Stimulated activated CD4-positive, alpha-beta T cell treated with anti-CD3 and anti-CD28 coated beads, Interleukin-15, amount 100 ng/mL, for 1 hour (primary cell): Measurements from ENCODE around the gene AKNAD1.
"Not testable (repeated sequence)": the region's sequence is repeated elsewhere in the genome, so short reads cannot be mapped to it uniquely, and the experiment has no call there.

ENCODE experiments used
- DNase-seq, 2 donors: peaks; one replicate each; pipeline ENCODE4 v3.0.0-alpha.2; 2020; ENCODE audit warnings: low read depth in 1 of 2, low spot score in 1 of 2

Gene AKNAD1, protein sequence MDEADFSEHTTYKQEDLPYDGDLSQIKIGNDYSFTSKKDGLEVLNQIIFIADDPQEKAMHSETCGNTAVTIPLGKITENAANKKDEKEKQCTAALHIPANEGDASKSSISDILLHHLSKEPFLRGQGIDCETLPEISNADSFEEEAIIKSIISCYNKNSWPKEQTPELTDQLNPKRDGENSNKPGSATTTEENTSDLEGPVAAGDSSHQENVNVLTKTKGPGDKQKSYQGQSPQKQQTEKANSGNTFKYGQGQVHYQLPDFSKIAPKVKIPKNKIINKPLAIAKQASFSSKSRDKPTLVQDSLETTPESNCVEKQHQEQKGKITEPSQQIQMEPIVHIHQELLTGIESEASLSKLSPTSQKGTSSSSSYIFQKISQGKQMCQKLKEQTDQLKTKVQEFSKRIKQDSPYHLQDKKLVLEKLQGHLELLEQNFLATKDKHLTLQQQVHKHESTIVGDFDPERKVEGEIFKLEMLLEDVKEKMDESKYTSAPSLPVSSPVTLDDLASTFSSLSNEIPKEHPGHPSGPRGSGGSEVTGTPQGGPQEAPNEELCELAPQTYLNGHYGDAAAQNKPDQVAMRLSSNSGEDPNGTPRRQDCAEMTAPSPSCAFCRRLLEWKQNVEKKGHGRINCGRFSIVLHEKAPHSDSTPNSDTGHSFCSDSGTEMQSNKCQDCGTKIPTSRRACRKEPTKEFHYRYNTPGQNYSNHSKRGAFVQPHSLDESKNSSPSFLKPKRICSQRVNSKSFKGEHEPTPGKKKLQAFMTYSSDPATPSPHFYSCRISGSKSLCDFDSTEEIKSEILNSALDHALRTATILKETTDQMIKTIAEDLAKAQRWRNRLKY

DNA sequence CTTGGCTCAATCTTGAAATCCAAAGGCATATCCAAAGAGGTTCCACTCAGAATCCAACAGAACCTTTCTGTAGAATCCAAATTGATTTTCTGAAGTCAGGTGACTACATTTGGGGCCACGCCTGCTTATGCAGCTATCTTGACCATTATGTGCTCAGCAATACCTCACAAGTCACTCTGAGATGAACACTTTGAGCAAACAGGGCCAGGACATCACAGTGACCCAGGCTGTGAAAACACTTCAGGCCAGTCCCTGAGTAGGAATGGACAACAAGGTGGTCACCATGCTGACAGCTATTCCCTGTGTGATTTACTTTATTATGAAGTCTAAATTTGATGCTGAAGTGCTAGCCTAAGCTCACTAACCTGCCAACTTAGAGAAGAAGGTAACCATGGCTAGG lies at the start of gene AKNAD1:
Gene AKNAD1, minus strand, starts transcription at position 101 of the 400 bp plus-strand sequence. CDS start 4,430 bp downstream, outside the sequence.
- DNase-seq = no peak

DNA sequence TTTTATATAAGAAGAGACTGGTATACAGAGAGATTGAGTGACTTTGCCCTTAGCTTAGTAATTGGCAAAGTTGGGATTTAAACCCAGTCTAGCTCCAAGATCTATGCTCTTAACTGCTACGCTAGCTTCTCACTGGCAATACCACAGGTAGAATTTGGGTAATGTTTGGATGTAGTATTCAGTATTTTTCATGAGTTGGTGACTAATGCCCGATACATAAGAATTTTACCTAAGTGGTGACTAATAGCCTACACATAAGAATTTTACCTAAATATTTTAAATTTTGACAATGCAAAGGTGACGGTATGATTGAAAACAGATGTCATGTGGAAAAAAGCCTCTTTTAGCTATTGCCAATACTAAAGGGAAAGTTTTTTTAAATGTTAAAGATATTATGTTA lies 44.2 kb upstream of the AKNAD1 start:
- DNase-seq = no peak

DNA sequence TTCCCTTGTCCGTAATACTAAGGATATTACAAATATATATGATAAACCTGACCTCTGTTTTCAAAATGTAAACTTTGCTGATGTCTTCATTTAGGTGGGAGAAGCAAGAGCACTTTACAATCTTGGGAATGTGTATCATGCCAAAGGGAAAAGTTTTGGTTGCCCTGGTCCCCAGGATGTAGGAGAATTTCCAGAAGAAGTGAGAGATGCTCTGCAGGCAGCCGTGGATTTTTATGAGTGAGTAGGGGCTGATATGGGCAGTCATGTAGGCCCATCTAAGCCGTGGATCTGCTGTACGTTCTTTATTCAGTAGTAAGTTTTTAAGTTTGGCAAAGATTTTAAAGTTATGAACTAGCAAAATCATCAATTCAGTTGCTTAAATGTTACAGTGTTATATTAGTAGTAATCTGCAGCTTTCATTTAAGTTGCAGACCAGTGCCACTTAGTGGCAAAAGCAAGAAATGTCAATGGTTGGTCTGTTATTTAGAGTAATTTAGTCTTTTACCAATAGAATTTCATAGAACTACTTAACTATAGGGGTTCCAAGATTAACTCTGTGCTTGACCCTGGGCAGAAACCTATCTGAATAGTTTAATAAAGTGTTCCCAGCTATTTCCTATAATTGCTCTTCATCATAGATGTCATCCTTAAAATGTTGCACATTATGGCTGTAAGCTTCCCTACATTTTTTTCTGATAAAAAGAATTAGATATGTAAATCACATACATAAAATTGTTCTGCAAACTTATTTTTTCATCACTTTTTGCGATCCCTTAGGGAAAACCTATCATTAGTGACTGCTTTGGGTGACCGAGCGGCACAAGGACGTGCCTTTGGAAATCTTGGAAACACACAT lies 41.2 kb upstream of the AKNAD1 start:
- DNase-seq = no peak

DNA sequence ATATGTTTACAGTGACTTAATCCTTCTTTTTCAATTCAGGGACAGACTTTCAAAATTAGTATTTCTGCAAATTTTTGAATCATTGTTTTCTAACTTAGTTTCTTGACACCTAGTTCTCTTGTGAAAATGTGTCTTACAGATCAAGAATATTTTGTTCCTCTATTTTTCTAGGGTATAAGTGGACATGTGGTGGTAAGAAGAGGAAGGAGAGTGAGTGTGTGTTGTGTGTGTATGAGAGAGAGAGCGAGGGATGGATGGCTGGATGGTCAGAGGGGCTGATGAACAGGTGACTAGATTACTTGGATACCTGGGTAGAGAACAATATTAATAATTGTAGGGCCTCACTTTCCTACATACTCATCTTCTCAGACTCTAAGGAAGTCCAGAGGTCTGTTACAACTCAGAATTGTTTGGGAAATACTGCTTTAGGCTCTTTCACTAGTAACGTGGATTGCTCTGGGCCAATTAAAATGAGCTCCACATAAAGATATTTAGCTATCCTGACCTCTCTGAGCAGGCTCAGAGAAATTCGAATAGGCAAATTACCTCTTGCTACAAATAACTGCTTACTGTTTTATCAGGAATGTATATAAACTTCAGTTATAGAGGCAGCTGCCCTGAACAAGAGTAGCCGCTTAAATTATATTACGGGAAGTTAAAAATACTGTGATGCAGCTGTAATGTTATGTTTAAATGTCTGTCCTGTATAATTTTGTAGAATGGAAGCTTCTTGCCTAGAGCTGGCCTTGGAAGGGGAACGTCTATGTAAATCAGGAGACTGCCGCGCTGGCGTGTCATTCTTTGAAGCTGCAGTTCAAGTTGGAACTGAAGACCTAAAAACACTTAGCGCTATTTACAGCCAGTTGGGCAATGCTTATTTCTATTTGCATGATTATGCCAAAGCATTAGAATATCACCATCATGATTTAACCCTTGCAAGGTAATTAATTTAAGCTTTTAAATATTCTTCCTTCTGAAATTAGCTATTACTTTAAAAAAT lies 39.6 kb upstream of the AKNAD1 start:
- DNase-seq = no peak

DNA sequence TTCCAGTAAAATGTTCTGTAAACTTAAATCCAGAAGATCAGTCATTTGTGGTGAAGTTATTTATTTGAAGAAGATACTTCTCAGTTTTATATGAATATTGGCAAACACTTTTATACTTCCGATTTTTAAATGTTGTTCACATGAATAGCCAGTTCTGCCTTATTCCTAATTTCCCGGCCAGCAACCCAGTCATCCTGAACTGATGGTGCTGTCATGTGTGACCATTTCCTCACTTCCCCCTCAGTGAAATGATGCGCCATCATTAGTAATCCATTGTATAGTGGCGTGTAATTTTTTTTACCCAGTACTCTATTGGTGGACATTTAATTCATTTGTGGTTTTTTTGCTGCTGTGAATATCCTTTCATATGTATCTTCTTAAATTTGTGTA lies 36.2 kb upstream of the AKNAD1 start:
- DNase-seq = no peak

DNA sequence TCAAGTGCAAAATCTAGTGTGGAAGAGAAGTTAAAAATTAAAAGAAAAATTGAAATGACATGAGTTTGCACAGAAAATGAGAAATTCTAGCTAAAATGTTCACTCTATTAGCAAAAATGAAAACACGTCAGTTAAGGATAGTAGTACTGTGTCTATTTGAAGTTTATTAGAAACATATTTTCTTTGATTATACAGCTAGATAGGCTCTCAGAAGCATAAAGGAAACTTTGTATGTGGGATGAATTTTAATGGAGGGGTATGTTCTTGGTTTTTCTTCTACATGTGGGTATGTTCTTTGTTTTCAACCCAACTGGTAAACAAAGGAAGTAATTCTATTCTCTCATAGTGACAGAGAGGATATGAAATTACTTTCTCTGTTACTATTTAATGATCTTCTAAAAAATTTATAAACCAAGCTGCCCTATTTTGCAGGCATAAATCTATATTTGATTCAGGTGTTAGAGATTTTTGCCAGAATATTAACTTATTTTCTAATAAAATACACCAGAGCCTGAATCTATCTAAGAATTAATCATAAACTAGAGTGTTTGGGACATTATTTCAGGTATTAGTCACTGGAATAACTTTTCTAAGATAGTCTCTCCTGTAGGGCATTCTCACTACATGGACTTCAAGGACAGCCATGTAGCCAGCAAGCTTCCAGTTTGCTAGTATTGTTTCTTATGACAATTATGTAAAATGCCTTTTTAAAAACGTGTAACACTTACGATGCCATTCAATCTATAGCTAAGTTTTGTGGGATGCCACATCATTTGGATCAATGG lies 35.7 kb upstream of the AKNAD1 start:
- no peak for DNase-seq

DNA sequence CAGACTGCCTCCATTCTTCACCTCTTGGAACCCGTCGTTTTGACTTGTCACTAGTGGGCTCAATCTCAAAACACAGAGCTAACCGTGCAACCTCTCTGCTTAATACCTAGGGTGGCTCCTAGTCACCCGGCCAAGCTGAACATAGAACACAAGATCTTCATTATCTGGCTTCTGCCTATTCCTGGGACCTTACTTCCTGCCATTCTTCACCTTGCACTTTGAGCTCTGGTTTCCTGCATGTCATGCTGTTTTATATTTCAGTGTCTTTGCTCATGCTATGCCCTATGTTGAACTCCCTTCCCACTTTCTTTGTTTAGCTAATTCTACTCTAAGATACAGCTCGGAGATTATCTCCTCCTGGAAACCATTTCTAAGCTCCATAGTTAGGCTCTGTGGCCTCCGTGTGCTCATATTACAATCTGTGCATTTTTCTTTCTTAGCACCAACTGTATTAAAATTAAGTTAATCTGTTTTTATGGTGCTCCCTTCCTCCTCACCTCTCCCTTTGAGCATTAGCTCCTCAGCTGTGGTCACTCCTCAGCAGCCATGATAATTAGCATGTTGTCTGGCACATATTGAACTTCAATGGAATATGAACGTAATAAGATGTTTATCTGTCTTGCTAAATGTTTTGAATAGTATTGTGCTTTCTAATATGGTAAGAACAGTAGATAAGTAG lies 33.0 kb upstream of the AKNAD1 start:
- no peak for DNase-seq

DNA sequence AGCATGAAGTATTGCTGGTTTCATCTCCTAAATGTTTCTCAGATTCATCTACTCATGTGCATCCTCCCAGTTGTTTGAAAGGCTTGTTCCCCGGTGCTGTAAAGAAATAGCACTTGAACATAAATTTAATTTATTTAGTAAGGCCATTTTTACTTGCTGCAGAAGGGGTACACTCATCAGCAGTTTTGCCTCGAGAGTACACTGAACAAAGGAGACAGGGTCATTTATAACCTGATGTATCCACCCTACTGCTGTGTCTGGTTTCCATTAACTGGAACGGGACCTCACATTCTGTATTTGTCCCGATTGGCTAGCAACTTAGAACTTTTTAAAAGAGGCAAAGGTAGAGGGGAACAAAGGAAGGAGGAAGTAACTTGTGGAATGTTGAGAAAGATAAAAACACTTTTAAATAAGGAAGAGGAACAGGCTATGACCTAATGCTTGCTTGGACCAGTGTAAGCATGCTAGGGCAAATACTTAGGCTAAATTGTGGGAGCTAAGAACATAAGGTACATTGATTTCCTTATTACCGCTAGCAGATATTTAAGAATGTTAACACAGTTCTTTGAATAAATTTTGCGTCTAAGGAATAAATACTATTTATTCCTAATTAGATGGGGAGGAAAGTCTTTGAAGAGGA lies 32.2 kb upstream of the AKNAD1 start:
- not testable (repeated sequence) for DNase-seq

DNA sequence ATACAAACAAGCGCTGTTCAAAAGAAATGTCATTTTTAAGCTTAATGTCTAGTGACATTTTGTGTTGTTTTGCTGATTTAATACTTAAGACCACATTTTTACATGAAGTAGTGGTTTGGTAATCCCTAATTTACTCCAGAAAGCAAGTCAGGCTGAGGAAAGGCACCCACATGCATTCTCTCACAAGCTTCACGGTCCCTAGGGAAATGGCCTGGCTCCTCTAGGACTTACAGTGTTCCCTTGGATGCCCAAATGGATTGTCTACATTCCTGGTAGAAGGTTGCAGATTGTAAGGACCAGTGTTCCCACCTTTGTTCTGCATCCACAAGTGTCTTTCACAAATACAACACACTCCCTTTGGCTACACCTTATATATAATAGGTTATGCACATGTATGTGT lies 29.4 kb upstream of the AKNAD1 start:
- DNase-seq = no peak

DNA sequence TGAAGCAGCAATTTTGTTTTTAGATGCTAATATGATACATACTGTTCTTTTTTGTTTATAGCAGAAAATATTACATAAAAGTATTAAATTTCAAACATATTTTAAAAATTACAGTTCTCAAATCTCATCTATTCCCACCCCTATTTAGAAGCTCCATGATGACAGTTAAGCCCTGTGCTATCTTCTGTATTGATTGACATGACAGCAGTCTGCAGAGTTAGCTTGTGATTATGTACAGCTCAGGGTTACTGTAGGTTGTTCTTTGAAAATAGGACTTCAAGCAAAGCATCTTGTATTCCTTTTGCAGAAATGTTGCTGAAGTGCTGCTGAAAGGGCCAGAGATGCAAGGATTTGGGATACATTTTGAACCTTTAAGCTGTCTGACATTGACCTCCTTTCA lies 28.1 kb upstream of the AKNAD1 start:
- no peak for DNase-seq

DNA sequence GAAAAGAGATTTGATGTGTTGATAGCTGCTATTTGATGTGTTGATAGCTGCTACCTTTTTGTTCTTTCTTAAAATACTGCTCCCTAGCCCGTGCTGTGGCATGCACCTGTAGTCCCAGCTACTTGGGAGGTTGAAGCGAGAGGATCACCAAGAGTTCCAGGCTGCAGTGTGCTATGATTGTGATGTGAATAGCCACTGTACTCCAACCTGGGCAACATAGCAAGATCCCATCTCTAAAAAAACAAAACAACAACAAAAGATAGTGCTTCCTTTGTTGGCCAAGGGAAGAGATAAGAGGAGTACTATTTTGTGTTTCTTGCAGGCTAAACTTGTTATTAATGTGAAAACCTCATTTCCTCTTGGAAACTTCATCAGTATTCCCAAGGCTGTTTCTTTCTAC lies 25.9 kb upstream of the AKNAD1 start:
- DNase-seq = no peak

DNA sequence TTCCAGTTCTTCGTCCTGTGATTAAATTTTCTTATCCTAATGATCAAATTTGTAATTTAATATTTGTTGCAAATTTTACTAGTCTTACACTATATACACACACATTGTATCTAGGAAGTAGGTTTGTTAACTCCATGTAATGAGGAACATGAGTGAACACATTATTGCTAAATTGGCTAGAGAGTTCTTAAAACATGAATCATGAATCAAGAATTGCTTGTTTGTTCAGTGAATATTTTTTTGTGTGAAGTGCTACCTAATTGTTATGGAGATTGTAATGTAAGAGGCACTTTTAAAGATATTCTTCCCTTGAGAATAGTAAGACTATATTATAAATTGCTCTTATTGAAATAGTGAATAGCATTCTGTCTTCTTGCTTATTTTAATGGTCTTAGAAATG lies 24.5 kb upstream of the AKNAD1 start:
- DNase-seq = no peak

DNA sequence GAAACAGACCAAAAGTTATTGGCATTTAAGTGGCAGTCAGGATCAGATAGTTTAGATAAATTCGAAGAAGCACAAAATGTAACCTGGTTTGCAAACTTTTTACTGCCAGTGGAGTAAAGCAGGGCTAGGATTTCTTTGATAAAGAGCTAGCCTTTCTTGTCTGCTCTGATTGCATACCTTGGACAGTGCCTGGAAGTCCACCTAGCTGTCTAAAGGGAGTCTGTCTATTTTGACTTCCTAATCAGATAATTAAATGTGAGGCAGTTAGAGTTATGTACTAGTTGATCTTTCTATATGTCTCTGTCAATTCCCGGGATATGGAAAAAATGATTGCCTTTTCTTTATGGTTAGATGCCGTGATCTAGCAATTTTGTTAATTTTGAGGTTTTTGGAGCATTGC lies 24.0 kb upstream of the AKNAD1 start:
- no peak for DNase-seq

DNA sequence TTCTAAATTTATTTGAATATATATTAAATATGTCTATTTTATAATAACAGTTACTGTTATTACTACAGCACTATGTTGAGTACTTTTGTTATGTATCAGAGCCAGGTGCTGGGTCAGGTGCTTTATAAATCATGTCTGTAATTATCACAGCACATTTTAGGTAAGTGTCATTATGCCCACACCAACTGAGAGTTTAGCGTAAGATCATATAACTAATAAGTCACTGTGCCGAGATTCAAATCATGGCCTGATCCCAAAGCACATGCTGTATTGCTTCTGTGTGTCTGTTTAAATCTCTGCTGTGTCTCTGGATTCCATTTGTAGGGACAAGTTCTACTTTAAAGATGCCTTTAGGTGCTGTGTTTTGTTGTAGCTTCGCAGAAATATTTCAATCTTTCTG lies 21.8 kb upstream of the AKNAD1 start:
- DNase-seq = no peak

DNA sequence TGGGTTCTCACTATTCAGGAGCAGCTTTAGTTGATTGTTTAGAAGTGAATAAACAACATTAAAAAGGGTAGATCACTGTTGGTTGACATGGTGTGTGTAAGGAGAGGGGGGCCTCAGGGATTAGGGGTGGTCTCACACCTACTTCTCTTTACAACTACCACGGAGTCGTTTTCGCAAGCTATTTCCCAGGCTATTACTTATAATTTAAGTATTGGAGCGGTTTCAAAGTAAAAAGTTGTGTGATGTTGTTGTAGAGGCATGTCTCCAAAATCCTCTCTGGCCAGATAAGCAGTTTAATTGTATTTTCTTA lies 21.2 kb upstream of the AKNAD1 start:
- no peak for DNase-seq

DNA sequence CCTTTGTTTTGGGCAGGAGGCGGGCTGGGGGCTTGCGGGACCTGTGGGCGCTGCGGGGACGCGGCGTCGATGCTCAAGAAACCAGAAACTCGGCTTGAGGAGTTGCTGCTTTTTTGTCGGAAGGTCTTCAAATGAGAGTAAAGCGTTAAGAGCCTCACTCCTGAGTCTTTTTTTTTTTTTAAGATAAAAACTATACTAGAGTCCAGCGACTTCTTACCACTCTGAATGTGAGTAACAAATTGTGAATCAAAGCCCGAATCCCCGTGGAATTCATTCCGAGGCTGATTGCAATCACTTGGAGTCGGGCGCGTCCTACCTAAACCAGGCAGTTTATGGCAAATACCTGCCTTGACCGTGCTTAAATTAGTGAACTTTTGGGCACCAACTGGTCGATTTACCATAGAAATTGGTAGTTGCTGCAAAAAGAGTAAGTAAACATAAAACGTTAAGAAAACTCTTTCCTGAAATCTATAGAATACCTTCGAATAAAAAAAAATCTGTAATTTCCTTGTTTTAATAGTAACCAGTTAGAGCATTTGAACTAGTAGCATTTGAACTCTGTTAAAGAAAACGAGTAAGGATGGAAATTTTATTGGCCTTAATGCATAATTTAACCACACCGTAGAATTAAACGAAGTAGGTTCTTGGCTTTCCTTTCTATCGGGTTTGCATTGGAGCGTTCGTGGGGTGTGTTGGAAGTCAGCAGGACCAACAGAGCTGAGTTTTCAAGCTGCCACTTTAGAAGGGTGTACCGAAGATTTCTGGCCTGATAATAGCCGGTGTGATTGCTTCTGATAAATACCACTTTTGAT lies 20.7 kb upstream of the AKNAD1 start:
- no peak for DNase-seq

DNA sequence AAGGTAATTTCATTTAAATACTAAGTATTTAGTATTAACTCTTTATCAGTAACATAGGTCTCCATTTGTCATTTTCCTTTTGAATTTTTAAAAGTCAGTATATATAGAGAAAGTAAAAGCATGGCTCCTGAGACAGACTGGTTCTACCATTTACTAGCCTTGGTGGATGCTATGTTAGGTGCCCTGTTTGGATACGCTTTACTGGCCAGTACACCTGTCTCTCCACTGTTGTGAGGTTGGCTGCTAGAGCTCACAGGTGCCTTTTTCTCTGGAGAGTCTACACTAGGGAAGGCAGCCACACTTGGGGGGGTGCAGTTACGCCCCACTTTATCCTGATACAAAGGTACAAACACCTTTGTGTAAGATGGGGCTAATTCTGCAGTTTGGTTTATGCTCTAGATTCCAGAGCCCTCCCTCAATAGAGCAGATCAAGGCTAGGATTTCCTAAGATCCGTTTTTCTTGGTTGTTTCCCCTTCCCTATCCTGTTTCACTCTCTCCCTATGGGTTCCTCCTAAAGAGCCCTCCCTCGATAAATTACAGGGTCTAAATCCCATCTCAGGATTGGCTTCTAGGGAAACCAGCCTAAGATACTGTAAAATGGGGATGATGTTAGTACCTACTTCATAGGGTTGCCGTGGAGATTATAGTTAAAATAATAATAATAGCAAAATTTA lies 14.3 kb upstream of the AKNAD1 start:
- DNase-seq = no peak
